HepG2 (cell line): ENCODE data around the gene INTS14. TPM values are rescaled to one million over a fixed set of nuclear protein-coding genes. Genes with fewer than 3 reads are reported as not detected.

Experiments used
- ATAC-seq: fragments of 200-7000 bp; cut with Tn5 transposase; 3 replicates; pipeline ENCODE4 v1.9.1; 2020; ENCODE audit warnings: mild to moderate bottlenecking, moderate library complexity
- BruUV-seq: library from RNA; stranded (reverse); fragments of 400-500 nt; replicated peaks from 2 replicates; lab custom pipeline; 2021; lab: Mats Ljungman, UMichigan
- CTCF ChIA-PET: fragments of 300-600 bp; formaldehyde crosslinking; extraction: SDS; loops from one replicate; lab custom pipeline; 2021; ENCODE audit warnings: low total read pairs, inconsistent platforms, low intra/inter-chr PET ratio; lab: Yijun Ruan, JAX
- POLR2A ChIA-PET: fragments of 350-600 bp; sonication (Branson Sonifier 250); formaldehyde crosslinking; loops from one replicate; lab custom pipeline; 2020; ENCODE audit warnings: antibody characterized with exemption, inconsistent platforms; lab: Yijun Ruan, JAX
- DNase-seq: peaks from one replicate; pipeline ENCODE4 v3.0.0-alpha.2; 2015; ENCODE audit warnings: low spot score
- FAIRE-seq: peaks from 3 replicates; lab custom pipeline; 2011; peaks lifted over from hg19 to GRCh38; lab: Jason Lieb, UNC
- H2AFZ ChIP-seq: one replicate; pipeline ENCODE4 v1.6.1; 2011; ENCODE audit warnings: low read length, inconsistent platforms
- H3K27ac ChIP-seq: fragments of 300-600 bp; 3 replicates; pipeline ENCODE4 v1.8.0; 2011; ENCODE audit warnings: mixed run types, mild to moderate bottlenecking, mixed read lengths, low read length, inconsistent platforms; ENCODE audit not compliant: insufficient read depth; ENCODE audit errors: extremely low read length
- H3K27me3 ChIP-seq, 2 experiments: fragments of 200-600 bp in 1 of 2; 2 replicates in 1 of 2; 3 replicates in 1 of 2; pipeline versions ENCODE4 v1.6.0 to v1.8.0; 2011; ENCODE audit warnings: low read length in 2 of 2, mild to moderate bottlenecking in 2 of 2, moderate library complexity in 2 of 2, inconsistent platforms in 1 of 2; ENCODE audit not compliant: insufficient read depth in 2 of 2, control insufficient read depth in 1 of 2
- H3K36me3 ChIP-seq, 2 experiments: fragments of 200-600 bp in 1 of 2; replicated peaks in 1 of 2; 2 replicates in 1 of 2; 3 replicates in 1 of 2; pipeline versions ENCODE4 v1.5.1 to v1.8.0; 2011; ENCODE audit warnings: low read length in 2 of 2, inconsistent platforms in 1 of 2; ENCODE audit not compliant: insufficient read depth in 2 of 2, control insufficient read depth in 1 of 2
- H3K4me1 ChIP-seq: 2 replicates; pipeline ENCODE4 v1.5.1; 2012; ENCODE audit warnings: low read length, inconsistent platforms; ENCODE audit not compliant: insufficient read depth
- H3K4me2 ChIP-seq: 2 replicates; pipeline ENCODE4 v1.6.0; 2011; ENCODE audit warnings: low read depth, low read length, inconsistent platforms
- H3K4me3 ChIP-seq, 3 experiments: fragments of 200-600 bp in 1 of 3; sonication (generic), shearing (Covaris generic) in 1 of 3; replicated peaks in 1 of 3; 2 replicates each; pipeline ENCODE4 v1.5.1; 2011 to 2016; ENCODE audit warnings: low read length in 3 of 3, inconsistent platforms in 2 of 3, low read depth in 2 of 3, mild to moderate bottlenecking in 2 of 3, control low read depth in 1 of 3, mixed read lengths in 1 of 3; ENCODE audit not compliant: insufficient read depth in 1 of 3
- H3K79me2 ChIP-seq: one replicate; pipeline ENCODE4 v1.6.1; 2011; ENCODE audit warnings: low read length, inconsistent platforms; ENCODE audit not compliant: insufficient read depth
- H3K9ac ChIP-seq: 2 replicates; pipeline ENCODE4 v1.6.0; 2011; ENCODE audit warnings: mild to moderate bottlenecking, low read depth, low read length, inconsistent platforms; ENCODE audit not compliant: insufficient read depth
- H3K9me3 ChIP-seq: 2 replicates; pipeline ENCODE4 v1.5.1; 2012; ENCODE audit warnings: mild to moderate bottlenecking, low read length
- H4K20me1 ChIP-seq: 2 replicates; pipeline ENCODE4 v1.6.0; 2011; ENCODE audit warnings: inconsistent platforms, mild to moderate bottlenecking, low read length, moderate library complexity; ENCODE audit not compliant: insufficient read depth
- KLF16 ChIP-seq, 2 experiments: sonication (generic) in 1 of 2; formaldehyde crosslinking in 1 of 2; IDR thresholded peaks; 2 replicates each; pipeline versions ENCODE4 v1.6.1 to v1.8.0; 2016 to 2023; ENCODE audit warnings: missing genetic modification reagents in 2 of 2, missing compliant biosample characterization in 1 of 2
- NFE2L1 ChIP-seq: sonication (generic); formaldehyde crosslinking; IDR thresholded peaks from 2 replicates; pipeline ENCODE4 v1.4.0; 2020; ENCODE audit warnings: missing genetic modification reagents, mild to moderate bottlenecking, borderline replicate concordance
- SETDB1 ChIP-seq: sonication (generic); formaldehyde crosslinking; IDR thresholded peaks from 2 replicates; pipeline ENCODE4 v1.5.1; 2020; ENCODE audit warnings: missing genetic modification reagents, mild to moderate bottlenecking, borderline replicate concordance
- SMARCE1 ChIP-seq: fragments of 450-650 bp; IDR thresholded peaks from 2 replicates; pipeline ENCODE4 v1.6.1; 2017; ENCODE audit warnings: borderline replicate concordance
- TRIM24 ChIP-seq: sonication (generic); formaldehyde crosslinking; IDR thresholded peaks from 2 replicates; pipeline ENCODE4 v1.8.0; 2022; ENCODE audit warnings: mild to moderate bottlenecking, missing genetic modification reagents
- ZNF879 ChIP-seq: sonication (generic); formaldehyde crosslinking; IDR thresholded peaks from 2 replicates; pipeline ENCODE4 v1.8.1; 2023; ENCODE audit warnings: missing genetic modification reagents
- ZSCAN21 ChIP-seq: sonication (generic); formaldehyde crosslinking; IDR thresholded peaks from 2 replicates; pipeline ENCODE4 v1.8.0; 2022; ENCODE audit warnings: mild to moderate bottlenecking, missing genetic modification reagents, moderate library complexity, borderline replicate concordance
- ZZZ3 ChIP-seq: sonication (generic); formaldehyde crosslinking; IDR thresholded peaks from 2 replicates; pipeline ENCODE4 v1.4.0; 2020; ENCODE audit warnings: missing genetic modification reagents, mild to moderate bottlenecking, borderline replicate concordance
- WGBS: methylation state at CpG from one replicate; pipeline ENCODE4 v1.1.6; 2017; ENCODE audit warnings: low lambda C conversion rate; 5-methylcytosine and 5-hydroxymethylcytosine counted together
- in situ Hi-C: cut with HindIII; loops from 2 replicates; pipeline ENCODE4 v1.10.0; 2017; ENCODE audit warnings: low pct_unique_long_range_greater_than_20kb; ENCODE audit not compliant: extremely low pct_ligation_motif_present
- intact Hi-C: fragments of 100-400 bp; cut with micrococcal nuclease; formaldehyde crosslinking; loops from one replicate; pipeline ENCODE4 v1.10.0; 2022; ENCODE audit not compliant: unreplicated experiment
- polyA plus RNA-seq, 8 experiments: library from polyadenylated mRNA; depleted of rRNA in 3 of 8; stranded (reverse) in 7 of 8; unstranded in 1 of 8; fragments of >200 nt; fragmentation: Illumina TruSeq in 4 of 8; extraction: Trizol in 4 of 8; gene quantifications; 2 replicates each; pipeline versions ENCODE4 v1.2.1 to v1.2.3, GENCODE V29; 2011 to 2016; ENCODE audit warnings: low read depth in 4 of 8, missing spikeins in 1 of 8, mixed read lengths in 1 of 8; ENCODE audit not compliant: insufficient read depth in 1 of 8
- total RNA-seq, 5 experiments: library from RNA; depleted of rRNA; stranded (reverse); fragments of >200 nt; fragmentation: Illumina TruSeq; extraction: Trizol; gene quantifications; 2 replicates each; pipeline ENCODE4 v1.2.3, GENCODE V29; 2016; ENCODE audit warnings: low read depth in 1 of 5
- TF ChIP-seq, protein P1 (sequence below): sonication (generic); formaldehyde crosslinking; IDR thresholded peaks from 2 replicates; pipeline ENCODE4 v1.5.1; 2020; ENCODE audit warnings: mild to moderate bottlenecking, missing genetic modification reagents, moderate library complexity
- TF ChIP-seq, protein P2 (sequence below): sonication (generic); formaldehyde crosslinking; IDR thresholded peaks from 2 replicates; pipeline ENCODE4 v1.5.0; 2020; ENCODE audit warnings: missing genetic modification reagents
- TF ChIP-seq, protein P3 (sequence below): sonication (generic); formaldehyde crosslinking; IDR thresholded peaks from 2 replicates; pipeline ENCODE4 v1.4.0; 2020; ENCODE audit warnings: missing genetic modification reagents, mild to moderate bottlenecking, borderline replicate concordance

INTS14 gene
- total and polyA plus RNA-seq, 2 of the 13 experiments (the other 11 are each of a cell fraction or from before 2014, with no cell fraction given) = 41.4 to 52.0 TPM

DNA sequence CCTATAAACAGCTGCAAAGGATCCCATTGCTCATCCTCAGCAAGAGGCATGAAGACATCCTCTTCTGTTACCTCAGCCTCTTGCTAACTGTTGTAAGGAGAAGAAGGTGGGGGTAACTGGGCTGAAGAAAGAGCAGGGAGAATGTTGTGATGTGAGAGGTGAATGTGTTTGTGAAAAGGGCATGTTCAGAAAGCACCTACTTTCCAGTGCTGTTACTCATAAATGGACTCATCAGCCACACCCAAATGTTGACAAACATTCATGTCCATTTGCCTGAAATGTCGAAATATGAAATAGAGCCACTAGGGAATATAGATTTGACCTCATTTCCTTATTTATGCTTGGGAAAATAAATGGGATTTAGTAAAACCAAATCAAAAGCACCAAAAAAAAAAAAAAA, 23.4 kb upstream of the INTS14 start:
- intact Hi-C loops = no loop called here
- no peaks in the 10 kb centered on the region for H3K27me3 ChIP-seq

More for the DNA sequence above, 23.4 kb upstream of the INTS14 start:
- no peak overlapping the region for H3K9ac ChIP-seq
- WGBS = 89% methylated on average over 1 of the region's 1 CpG
- no peaks in the 10 kb centered on the region for H3K9me3 ChIP-seq
- CTCF ChIA-PET = no interaction called here
- TF ChIP-seq ZNF879 (no peak), SETDB1 (CRISPR knock-in tag) (no peak), SMARCE1 (no peak), ZSCAN21 (CRISPR knock-in tag) (no peak), KLF16 (CRISPR knock-in tag; IDR thresholded peaks at IDR 0.05) (no peak), ZZZ3 (no peak), NFE2L1 (CRISPR knock-in tag) (no peak), TRIM24 (CRISPR knock-in tag) (no peak)
- TF ChIP-seq, protein P1, sequence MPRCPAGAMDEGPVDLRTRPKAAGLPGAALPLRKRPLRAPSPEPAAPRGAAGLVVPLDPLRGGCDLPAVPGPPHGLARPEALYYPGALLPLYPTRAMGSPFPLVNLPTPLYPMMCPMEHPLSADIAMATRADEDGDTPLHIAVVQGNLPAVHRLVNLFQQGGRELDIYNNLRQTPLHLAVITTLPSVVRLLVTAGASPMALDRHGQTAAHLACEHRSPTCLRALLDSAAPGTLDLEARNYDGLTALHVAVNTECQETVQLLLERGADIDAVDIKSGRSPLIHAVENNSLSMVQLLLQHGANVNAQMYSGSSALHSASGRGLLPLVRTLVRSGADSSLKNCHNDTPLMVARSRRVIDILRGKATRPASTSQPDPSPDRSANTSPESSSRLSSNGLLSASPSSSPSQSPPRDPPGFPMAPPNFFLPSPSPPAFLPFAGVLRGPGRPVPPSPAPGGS (CRISPR knock-in tag) = no peak
- TF ChIP-seq, protein P2, sequence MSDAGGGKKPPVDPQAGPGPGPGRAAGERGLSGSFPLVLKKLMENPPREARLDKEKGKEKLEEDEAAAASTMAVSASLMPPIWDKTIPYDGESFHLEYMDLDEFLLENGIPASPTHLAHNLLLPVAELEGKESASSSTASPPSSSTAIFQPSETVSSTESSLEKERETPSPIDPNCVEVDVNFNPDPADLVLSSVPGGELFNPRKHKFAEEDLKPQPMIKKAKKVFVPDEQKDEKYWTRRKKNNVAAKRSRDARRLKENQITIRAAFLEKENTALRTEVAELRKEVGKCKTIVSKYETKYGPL = no peak
- TF ChIP-seq, protein P3, sequence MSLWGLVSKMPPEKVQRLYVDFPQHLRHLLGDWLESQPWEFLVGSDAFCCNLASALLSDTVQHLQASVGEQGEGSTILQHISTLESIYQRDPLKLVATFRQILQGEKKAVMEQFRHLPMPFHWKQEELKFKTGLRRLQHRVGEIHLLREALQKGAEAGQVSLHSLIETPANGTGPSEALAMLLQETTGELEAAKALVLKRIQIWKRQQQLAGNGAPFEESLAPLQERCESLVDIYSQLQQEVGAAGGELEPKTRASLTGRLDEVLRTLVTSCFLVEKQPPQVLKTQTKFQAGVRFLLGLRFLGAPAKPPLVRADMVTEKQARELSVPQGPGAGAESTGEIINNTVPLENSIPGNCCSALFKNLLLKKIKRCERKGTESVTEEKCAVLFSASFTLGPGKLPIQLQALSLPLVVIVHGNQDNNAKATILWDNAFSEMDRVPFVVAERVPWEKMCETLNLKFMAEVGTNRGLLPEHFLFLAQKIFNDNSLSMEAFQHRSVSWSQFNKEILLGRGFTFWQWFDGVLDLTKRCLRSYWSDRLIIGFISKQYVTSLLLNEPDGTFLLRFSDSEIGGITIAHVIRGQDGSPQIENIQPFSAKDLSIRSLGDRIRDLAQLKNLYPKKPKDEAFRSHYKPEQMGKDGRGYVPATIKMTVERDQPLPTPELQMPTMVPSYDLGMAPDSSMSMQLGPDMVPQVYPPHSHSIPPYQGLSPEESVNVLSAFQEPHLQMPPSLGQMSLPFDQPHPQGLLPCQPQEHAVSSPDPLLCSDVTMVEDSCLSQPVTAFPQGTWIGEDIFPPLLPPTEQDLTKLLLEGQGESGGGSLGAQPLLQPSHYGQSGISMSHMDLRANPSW (CRISPR knock-in tag) = no peak
- POLR2A ChIA-PET = no interaction called here
- H3K4me2 ChIP-seq = no peak overlapping the region
- no peak overlapping the region for H2AFZ ChIP-seq
- FAIRE-seq = no peak
- in situ Hi-C loops = loop anchor here (25.0 kb wide), 1 partner anchor 228 kb away; the partner anchor contains the start of gene RAB11A
- no TSS peak for BruUV-seq
- no peaks in the 10 kb centered on the region for H3K79me2 ChIP-seq
- peaks cover 15% of the 10 kb centered on the region for H3K4me1 ChIP-seq
- H3K36me3 ChIP-seq = no peaks in the 10 kb centered on the region
- no peak for ATAC-seq
- H4K20me1 ChIP-seq = no peaks in the 10 kb centered on the region
- no peak overlapping the region for H3K27ac ChIP-seq
- H3K4me3 ChIP-seq = no peak overlapping the region
- no peak for DNase-seq
